Bronchus fibroblast of lung (primary cell): ENCODE data around the gene UQCRHL. TPM values are rescaled to one million over a fixed set of nuclear protein-coding genes. Genes with fewer than 3 reads are reported as not detected.

Experiments
- total RNA-seq: library from RNA; depleted of rRNA; stranded (reverse); fragments of >200 nt; gene quantifications from 2 replicates; pipeline ENCODE4 v1.2.3, GENCODE V29; 2015

Gene UQCRHL
- total RNA-seq, result 0.89 and 1.2 TPM in 2 replicates

DNA sequence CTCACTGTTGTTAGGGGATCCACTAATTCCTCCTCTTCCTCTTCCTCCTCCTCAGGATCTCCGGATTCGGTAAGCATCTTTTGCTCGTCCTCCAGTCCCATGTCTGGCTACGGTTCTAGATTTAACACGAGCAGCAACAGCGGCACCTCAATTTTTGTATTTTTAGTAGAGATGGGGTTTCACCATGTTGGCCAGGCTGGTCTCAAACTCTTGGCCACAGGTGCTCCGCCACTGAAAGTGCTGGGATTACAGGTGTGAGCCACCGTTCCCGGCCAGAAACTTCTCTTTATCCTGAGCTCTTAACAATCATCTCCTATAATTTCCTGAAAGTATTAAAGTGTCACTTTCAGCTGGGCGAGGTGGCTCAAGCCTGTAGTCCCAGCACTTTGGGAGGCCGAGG lies at the start of gene UQCRHL:
UQCRHL (minus strand) TSS at position 101 of the 400 bp plus-strand sequence; CDS start at position 101, 0 bp downstream.

DNA sequence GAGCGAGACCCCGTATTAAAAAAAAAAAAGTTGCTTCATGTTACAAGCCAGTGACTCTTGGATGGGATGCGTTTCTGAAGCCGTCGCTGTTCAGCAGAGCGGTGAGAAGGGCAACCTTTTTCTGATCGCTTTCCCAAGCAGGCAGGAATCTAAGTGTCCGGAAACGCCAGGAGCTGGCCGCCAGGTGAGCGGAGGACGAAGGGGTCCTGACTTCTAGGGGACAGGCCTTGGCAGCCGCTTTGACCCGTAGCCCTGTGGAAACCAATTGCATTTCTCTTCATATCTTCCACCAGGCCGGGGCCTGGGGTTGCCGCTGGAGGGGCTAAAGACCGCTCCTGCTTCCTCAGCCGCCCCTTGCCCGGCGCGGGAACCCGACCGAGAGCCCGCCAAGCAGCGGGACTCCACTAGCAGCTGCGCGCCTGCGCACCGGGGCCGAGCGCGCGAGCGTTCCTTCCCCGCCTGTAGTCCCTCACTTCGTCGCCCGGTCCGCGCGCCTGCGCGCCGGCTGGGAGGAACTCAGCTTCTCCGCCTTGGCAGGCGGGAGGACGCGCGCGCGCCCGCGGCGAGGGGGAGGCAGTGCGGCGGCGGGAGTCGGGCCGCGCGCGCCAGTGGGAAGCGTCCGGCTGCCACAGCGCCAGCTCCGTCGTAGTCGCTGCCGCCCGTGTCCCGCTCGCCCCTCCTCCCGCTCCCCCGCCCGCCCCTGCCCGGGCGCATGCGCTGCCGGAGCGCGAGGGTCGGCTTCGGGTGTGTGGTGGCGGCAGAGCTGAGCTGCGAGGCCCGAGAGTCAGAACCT lies 39.8 kb upstream of the UQCRHL start, which contains the start of gene SPEN:
SPEN (plus strand) TSS at position 608 of the 793 bp plus-strand sequence. CDS start 361 bp downstream, outside the sequence.

DNA sequence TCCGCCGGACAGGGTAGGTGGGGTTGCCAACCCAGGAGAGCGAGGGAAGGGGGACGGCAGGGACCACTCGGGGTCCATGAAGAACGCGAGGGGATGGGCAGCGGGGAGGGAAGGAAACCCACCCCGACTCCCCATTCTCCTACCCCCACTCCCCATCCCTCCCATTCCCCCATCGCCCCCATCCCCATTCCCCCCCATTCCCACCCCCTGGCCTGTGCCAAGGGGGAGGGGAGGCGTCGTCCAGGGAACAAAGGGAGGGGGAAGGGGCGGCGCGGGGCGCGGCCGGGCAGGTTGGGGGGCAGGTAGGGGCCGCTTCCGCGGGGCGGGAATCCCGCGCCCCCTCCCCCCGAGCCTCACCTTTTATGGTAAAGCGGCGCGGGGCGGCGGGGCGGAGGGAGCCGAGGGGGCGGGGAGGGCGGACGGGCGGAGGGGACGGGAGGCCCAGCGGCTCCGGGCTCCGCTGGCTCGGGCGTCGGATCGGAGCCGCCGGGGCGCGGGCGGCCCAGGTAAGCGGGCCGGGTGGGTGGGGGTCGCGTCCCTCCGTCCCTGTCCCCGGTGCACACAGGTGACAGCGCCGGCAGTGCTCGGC lies 49.0 kb downstream of the UQCRHL start, which contains the start of gene FBLIM1:
FBLIM1 (plus strand) TSS at position 453 of the 589 bp plus-strand sequence. CDS start 6,189 bp downstream, outside the sequence.

Other genes with a start within 250 kb of the UQCRHL start
- 2.1 and 3.9 TPM in 2 replicates for gene AGMAT, start 222.6 kb downstream of the UQCRHL start, total RNA-seq
- 3.9 and 4.3 TPM in 2 replicates for gene DDI2, start 190.2 kb downstream of the UQCRHL start, total RNA-seq
- 27.6 and 28.7 TPM in 2 replicates for gene PLEKHM2, start 123.3 kb downstream of the UQCRHL start, total RNA-seq
- gene SLC25A34, start 71.4 kb downstream of the UQCRHL start, total RNA-seq, result 0.15 and 0.17 TPM in 2 replicates
- gene TMEM82, start 65.2 kb downstream of the UQCRHL start, total RNA-seq, result not detected in 2 replicates
- gene FBLIM1, start 48.9 kb downstream of the UQCRHL start, total RNA-seq, result 61.7 and 63.5 TPM in 2 replicates
- gene SPEN, start 40.1 kb upstream of the UQCRHL start, total RNA-seq, result 4.5 and 4.7 TPM in 2 replicates
- 21.9 and 22.9 TPM in 2 replicates for gene ZBTB17, start 168.5 kb upstream of the UQCRHL start, total RNA-seq
- not detected in 2 replicates for gene SRARP, start 196.6 kb upstream of the UQCRHL start, total RNA-seq
- 0.84 and 0.89 TPM in 2 replicates for gene HSPB7, start 210.4 kb upstream of the UQCRHL start, total RNA-seq
- gene CLCNKA, start 214.4 kb upstream of the UQCRHL start, total RNA-seq, result not detected in 2 replicates
- gene CLCNKB, start 236.1 kb upstream of the UQCRHL start, total RNA-seq, result under 0.01 TPM in 1 of 2 replicates, not detected in the other